SK-N-SH treated with all-trans-retinoic acid at 6 μM for 48 hours (cell line): ENCODE data around the gene HYAL3.

ENCODE experiments used
- ATAC-seq: fragments of 200-7000 bp; cut with Tn5 transposase; 3 replicates; pipeline ENCODE4 v1.9.1; 2020; ENCODE audit warnings: mild to moderate bottlenecking, moderate library complexity
- BACH2 ChIP-seq: fragments of 250-450 bp; sonication (Bioruptor Pico); IDR thresholded peaks from 2 replicates; pipeline ENCODE4 v1.9.0; 2021; ENCODE audit warnings: mild to moderate bottlenecking, borderline replicate concordance
- CSDC2 ChIP-seq: fragments of 250-450 bp; sonication (Bioruptor Pico); IDR thresholded peaks from 2 replicates; pipeline ENCODE4 v1.5.0; 2020; ENCODE audit warnings: mild to moderate bottlenecking, moderate library complexity
- ESRRG ChIP-seq: fragments of 250-450 bp; sonication (Bioruptor Pico); IDR thresholded peaks from 2 replicates; pipeline ENCODE4 v1.6.1; 2021; ENCODE audit warnings: mild to moderate bottlenecking
- GLIS3 ChIP-seq: fragments of 250-450 bp; sonication (Bioruptor Pico); IDR thresholded peaks from 2 replicates; pipeline ENCODE4 v1.5.0; 2020; ENCODE audit warnings: mild to moderate bottlenecking, moderate library complexity
- ISL1 ChIP-seq: fragments of 250-450 bp; sonication (Bioruptor Pico); IDR thresholded peaks from 2 replicates; pipeline ENCODE4 v2.1.2; 2022; ENCODE audit warnings: mild to moderate bottlenecking, moderate library complexity
- PPARA ChIP-seq: fragments of 250-450 bp; sonication (Bioruptor Pico); IDR thresholded peaks from 2 replicates; pipeline ENCODE4 v1.5.0; 2020; ENCODE audit warnings: mild to moderate bottlenecking, borderline replicate concordance
- RARB ChIP-seq: fragments of 250-450 bp; sonication (Bioruptor Pico); IDR thresholded peaks from 2 replicates; pipeline ENCODE4 v1.8.0; 2021; ENCODE audit warnings: mild to moderate bottlenecking, moderate library complexity
- SNAI2 ChIP-seq: fragments of 250-450 bp; sonication (Bioruptor Pico); IDR thresholded peaks from 2 replicates; pipeline ENCODE4 v1.5.0; 2020; ENCODE audit warnings: mild to moderate bottlenecking, moderate library complexity
- TCF4 ChIP-seq: fragments of 250-450 bp; sonication (Bioruptor Pico); IDR thresholded peaks from 2 replicates; pipeline ENCODE4 v1.8.0; 2021; ENCODE audit warnings: mild to moderate bottlenecking, moderate library complexity, borderline replicate concordance
- TOX ChIP-seq: fragments of 250-450 bp; sonication (Bioruptor Pico); IDR thresholded peaks from 2 replicates; pipeline ENCODE4 v1.8.0; 2021; ENCODE audit warnings: mild to moderate bottlenecking, moderate library complexity, borderline replicate concordance
- ZC3H10 ChIP-seq: fragments of 250-450 bp; sonication (Bioruptor Pico); IDR thresholded peaks from 2 replicates; pipeline ENCODE4 v1.5.1; 2021; ENCODE audit warnings: mild to moderate bottlenecking, moderate library complexity
- ZFP3 ChIP-seq: fragments of 250-450 bp; sonication (Bioruptor Pico); IDR thresholded peaks from 2 replicates; pipeline ENCODE4 v1.5.0; 2020; ENCODE audit warnings: mild to moderate bottlenecking, moderate library complexity
- ZFP30 ChIP-seq: fragments of 450-650 bp; formaldehyde crosslinking; IDR thresholded peaks from 2 replicates; pipeline ENCODE4 v1.5.0; 2022; ENCODE audit warnings: mild to moderate bottlenecking, moderate library complexity
- ZNF565 ChIP-seq: fragments of 450-650 bp; formaldehyde crosslinking; conservative IDR thresholded peaks from 2 replicates; pipeline ENCODE4 v1.5.0; 2020; ENCODE audit warnings: low read depth, mild to moderate bottlenecking, moderate library complexity
- ZNF70 ChIP-seq: fragments of 450-650 bp; formaldehyde crosslinking; IDR thresholded peaks from 2 replicates; pipeline ENCODE4 v1.5.0; 2020; ENCODE audit warnings: mild to moderate bottlenecking, moderate library complexity
- ZNF8 ChIP-seq: fragments of 450-650 bp; formaldehyde crosslinking; IDR thresholded peaks from 2 replicates; pipeline ENCODE4 v1.5.0; 2020; ENCODE audit warnings: mild to moderate bottlenecking, moderate library complexity
- TF ChIP-seq, protein P1 (sequence below): fragments of 250-450 bp; sonication (Bioruptor Pico); IDR thresholded peaks from 2 replicates; pipeline ENCODE4 v1.8.0; 2020; ENCODE audit warnings: mild to moderate bottlenecking, moderate library complexity, borderline replicate concordance
- TF ChIP-seq, protein P2 (sequence below): fragments of 250-450 bp; sonication (Bioruptor Pico); IDR thresholded peaks from 2 replicates; pipeline ENCODE4 v1.8.0; 2021; ENCODE audit warnings: low read depth, mild to moderate bottlenecking, moderate library complexity, borderline replicate concordance
- TF ChIP-seq, protein P3 (sequence below): fragments of 250-450 bp; sonication (Bioruptor Pico); IDR thresholded peaks from 2 replicates; pipeline ENCODE4 v1.5.1; 2020; ENCODE audit warnings: low read depth, mild to moderate bottlenecking, moderate library complexity
- TF ChIP-seq, protein P4 (sequence below): fragments of 250-450 bp; sonication (Bioruptor Pico); IDR thresholded peaks from 2 replicates; pipeline ENCODE4 v1.5.1; 2021; ENCODE audit warnings: mild to moderate bottlenecking, moderate library complexity

Gene HYAL3

DNA sequence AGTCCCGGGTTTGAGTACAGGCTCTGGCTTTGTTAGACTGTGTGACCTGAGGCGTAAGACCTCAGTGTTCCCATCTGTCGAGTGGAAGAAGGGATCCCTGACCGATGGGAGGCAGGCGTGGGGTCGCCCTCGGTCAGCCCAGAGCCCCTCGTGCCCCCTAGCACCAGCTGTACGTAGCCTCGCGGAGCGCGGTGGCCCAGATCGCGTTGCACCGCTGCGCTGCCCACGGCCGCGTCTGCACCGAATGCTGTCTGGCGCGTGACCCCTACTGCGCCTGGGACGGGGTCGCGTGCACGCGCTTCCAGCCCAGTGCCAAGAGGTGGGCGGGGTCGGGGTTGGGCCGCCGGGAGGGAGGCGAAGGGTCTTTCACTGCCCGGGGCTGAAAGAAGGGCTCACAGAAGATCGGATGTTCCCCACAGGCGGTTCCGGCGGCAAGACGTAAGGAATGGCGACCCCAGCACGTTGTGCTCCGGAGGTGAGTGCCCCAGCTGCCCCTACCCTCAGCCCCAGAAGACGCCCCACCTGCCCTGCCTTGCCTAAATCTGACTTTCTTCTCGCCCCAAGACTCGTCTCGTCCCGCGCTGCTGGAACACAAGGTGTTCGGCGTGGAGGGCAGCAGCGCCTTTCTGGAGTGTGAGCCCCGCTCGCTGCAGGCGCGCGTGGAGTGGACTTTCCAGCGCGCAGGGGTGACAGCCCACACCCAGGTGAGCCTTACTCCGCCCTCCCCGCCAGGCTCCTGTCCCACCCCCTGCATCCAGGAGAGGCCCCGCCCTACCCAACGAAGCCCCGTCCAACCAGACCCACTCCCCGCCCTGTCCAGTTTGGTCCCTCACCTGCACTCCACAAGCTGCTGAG lies 23.8 kb downstream of the HYAL3 start:
- ATAC-seq = no peak
- TF ChIP-seq GLIS3 (CRISPR knock-in tag) (no peak), SNAI2 (CRISPR knock-in tag) (no peak), ZFP3 (no peak), ZNF565 (CRISPR knock-in tag) (no peak), ESRRG (CRISPR knock-in tag) (no peak), TCF4 (CRISPR knock-in tag) (no peak), BACH2 (CRISPR knock-in tag) (no peak), ZNF8 (CRISPR knock-in tag) (no peak), ISL1 (no peak), RARB (CRISPR knock-in tag) (no peak), ZFP30 (no peak), ZC3H10 (CRISPR knock-in tag) (no peak)
- TF ChIP-seq, protein P1, sequence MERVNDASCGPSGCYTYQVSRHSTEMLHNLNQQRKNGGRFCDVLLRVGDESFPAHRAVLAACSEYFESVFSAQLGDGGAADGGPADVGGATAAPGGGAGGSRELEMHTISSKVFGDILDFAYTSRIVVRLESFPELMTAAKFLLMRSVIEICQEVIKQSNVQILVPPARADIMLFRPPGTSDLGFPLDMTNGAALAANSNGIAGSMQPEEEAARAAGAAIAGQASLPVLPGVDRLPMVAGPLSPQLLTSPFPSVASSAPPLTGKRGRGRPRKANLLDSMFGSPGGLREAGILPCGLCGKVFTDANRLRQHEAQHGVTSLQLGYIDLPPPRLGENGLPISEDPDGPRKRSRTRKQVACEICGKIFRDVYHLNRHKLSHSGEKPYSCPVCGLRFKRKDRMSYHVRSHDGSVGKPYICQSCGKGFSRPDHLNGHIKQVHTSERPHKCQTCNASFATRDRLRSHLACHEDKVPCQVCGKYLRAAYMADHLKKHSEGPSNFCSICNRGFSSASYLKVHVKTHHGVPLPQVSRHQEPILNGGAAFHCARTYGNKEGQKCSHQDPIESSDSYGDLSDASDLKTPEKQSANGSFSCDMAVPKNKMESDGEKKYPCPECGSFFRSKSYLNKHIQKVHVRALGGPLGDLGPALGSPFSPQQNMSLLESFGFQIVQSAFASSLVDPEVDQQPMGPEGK = no peak
- TF ChIP-seq, protein P2, sequence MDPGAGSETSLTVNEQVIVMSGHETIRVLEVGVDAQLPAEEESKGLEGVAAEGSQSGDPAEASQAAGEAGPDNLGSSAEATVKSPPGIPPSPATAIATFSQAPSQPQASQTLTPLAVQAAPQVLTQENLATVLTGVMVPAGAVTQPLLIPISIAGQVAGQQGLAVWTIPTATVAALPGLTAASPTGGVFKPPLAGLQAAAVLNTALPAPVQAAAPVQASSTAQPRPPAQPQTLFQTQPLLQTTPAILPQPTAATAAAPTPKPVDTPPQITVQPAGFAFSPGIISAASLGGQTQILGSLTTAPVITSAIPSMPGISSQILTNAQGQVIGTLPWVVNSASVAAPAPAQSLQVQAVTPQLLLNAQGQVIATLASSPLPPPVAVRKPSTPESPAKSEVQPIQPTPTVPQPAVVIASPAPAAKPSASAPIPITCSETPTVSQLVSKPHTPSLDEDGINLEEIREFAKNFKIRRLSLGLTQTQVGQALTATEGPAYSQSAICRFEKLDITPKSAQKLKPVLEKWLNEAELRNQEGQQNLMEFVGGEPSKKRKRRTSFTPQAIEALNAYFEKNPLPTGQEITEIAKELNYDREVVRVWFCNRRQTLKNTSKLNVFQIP (CRISPR knock-in tag) = no peak
- TF ChIP-seq, protein P3, sequence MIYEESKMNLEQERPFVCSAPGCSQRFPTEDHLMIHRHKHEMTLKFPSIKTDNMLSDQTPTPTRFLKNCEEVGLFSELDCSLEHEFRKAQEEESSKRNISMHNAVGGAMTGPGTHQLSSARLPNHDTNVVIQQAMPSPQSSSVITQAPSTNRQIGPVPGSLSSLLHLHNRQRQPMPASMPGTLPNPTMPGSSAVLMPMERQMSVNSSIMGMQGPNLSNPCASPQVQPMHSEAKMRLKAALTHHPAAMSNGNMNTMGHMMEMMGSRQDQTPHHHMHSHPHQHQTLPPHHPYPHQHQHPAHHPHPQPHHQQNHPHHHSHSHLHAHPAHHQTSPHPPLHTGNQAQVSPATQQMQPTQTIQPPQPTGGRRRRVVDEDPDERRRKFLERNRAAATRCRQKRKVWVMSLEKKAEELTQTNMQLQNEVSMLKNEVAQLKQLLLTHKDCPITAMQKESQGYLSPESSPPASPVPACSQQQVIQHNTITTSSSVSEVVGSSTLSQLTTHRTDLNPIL (CRISPR knock-in tag) = no peak

DNA sequence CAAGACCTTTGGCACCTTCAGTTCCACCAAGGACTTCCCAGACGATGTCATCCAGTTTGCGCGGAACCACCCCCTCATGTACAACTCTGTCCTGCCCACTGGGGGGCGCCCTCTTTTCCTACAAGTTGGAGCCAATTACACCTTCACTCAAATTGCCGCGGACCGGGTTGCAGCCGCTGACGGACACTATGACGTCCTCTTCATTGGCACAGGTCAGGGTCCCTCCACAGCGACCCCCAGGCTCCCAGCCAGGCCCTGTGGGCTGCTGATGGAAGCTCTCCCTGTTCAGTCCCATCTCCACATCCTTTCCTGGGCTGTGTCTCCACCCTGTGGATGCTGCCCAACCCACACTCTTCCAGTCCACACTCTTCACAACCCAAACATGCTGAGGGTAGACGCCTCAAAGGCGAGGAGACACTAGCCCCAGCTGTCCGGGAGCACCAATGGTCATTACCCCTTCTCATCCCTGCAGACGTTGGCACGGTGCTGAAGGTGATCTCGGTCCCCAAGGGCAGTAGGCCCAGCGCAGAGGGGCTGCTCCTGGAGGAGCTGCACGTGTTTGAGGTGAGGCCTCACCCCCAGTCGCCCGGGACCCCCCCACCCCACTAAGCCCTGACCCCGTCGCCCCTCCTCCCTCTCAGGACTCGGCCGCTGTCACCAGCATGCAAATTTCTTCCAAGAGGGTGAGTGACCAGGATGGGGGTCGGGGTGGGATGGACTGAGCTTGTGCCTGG lies 24.7 kb downstream of the HYAL3 start:
- ATAC-seq = peak; percentile 64
- TF ChIP-seq ZNF70 (CRISPR knock-in tag) (no peak), TOX (CRISPR knock-in tag) (no peak), RARB (CRISPR knock-in tag) (no peak), PPARA (CRISPR knock-in tag) (no peak)
- TF ChIP-seq, protein P1 = no peak

DNA sequence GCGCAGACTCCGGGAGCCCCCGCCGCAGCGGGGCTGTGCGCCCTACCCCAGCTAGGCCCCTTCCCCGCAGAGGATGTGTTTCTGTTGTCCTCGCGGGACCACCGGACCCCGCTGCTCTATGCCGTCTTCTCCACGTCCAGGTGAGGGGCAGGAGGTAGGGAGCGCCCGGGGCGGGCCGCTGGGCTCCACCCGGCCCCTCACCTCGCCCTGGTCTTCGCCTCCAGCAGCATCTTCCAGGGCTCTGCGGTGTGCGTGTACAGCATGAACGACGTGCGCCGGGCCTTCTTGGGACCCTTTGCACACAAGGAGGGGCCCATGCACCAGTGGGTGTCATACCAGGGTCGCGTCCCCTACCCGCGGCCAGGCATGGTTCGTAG lies 25.5 kb downstream of the HYAL3 start:
- ATAC-seq = no peak
- TF ChIP-seq ZFP30 = no peak
- TF ChIP-seq ISL1 = no peak
- no peak for TF ChIP-seq CSDC2
- TF ChIP-seq, protein P2 (CRISPR knock-in tag) = no peak
- no peak for TF ChIP-seq TOX (CRISPR knock-in tag)
- TF ChIP-seq SNAI2 (CRISPR knock-in tag) = no peak
- TF ChIP-seq, protein P3 (CRISPR knock-in tag) = no peak
- no peak for TF ChIP-seq ZNF565 (CRISPR knock-in tag)
- TF ChIP-seq, protein P4, sequence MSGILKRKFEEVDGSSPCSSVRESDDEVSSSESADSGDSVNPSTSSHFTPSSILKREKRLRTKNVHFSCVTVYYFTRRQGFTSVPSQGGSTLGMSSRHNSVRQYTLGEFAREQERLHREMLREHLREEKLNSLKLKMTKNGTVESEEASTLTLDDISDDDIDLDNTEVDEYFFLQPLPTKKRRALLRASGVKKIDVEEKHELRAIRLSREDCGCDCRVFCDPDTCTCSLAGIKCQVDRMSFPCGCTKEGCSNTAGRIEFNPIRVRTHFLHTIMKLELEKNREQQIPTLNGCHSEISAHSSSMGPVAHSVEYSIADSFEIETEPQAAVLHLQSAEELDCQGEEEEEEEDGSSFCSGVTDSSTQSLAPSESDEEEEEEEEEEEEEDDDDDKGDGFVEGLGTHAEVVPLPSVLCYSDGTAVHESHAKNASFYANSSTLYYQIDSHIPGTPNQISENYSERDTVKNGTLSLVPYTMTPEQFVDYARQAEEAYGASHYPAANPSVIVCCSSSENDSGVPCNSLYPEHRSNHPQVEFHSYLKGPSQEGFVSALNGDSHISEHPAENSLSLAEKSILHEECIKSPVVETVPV (CRISPR knock-in tag) = no peak
- TF ChIP-seq, protein P1 = no peak
- TF ChIP-seq ESRRG (CRISPR knock-in tag) = no peak
- TF ChIP-seq GLIS3 (CRISPR knock-in tag) = no peak
- no peak for TF ChIP-seq ZNF70 (CRISPR knock-in tag)
- TF ChIP-seq BACH2 (CRISPR knock-in tag) = no peak
- no peak for TF ChIP-seq ZC3H10 (CRISPR knock-in tag)
- TF ChIP-seq RARB (CRISPR knock-in tag) = no peak
- no peak for TF ChIP-seq PPARA (CRISPR knock-in tag)
- TF ChIP-seq ZFP3 = no peak
